Transverse colon (tissue), 4 donors: ENCODE data around the gene MB. TPM values are rescaled to one million over a fixed set of nuclear protein-coding genes. Genes with fewer than 3 reads are reported as not detected.

ENCODE experiments used
- DNase-seq: peaks from one replicate; pipeline ENCODE4 v3.0.0-alpha.2; 2019
- H3K27ac ChIP-seq, 4 donors: fragments of 200-600 bp; sonication (generic); 2 replicates each; pipeline ENCODE4 v1.5.1; 2016 to 2018; ENCODE audit warnings: inconsistent platforms in 4 of 4
- H3K27me3 ChIP-seq: fragments of 200-600 bp; sonication (generic); 2 replicates; pipeline ENCODE4 v1.5.1; 2017; ENCODE audit warnings: inconsistent platforms
- H3K36me3 ChIP-seq, 4 donors: fragments of 200-600 bp; sonication (generic); 2 replicates each; pipeline ENCODE4 v1.5.1; 2017 to 2019; ENCODE audit warnings: inconsistent platforms in 4 of 4
- H3K4me1 ChIP-seq, 4 donors: fragments of 200-600 bp; sonication (generic); 2 replicates each; pipeline ENCODE4 v1.5.1; 2017 to 2020; ENCODE audit warnings: inconsistent platforms in 4 of 4
- H3K4me3 ChIP-seq, 4 donors: fragments of 200-600 bp; sonication (generic); 1 replicate in 1 of 4; 2 replicates in 3 of 4; pipeline versions ENCODE4 v1.5.1 to v1.6.1; 2017 to 2019; ENCODE audit warnings: inconsistent platforms in 4 of 4
- H3K9me3 ChIP-seq, 2 donors: fragments of 200-600 bp; sonication (generic); 2 replicates each; pipeline ENCODE4 v1.5.1; 2017 to 2019; ENCODE audit warnings: inconsistent platforms in 2 of 2
- CTCF ChIP-seq, 5 experiments: fragments of 200-600 bp in 3 of 5; fragments of 450-650 bp in 2 of 5; sonication (generic) in 3 of 5; IDR thresholded peaks; 1 replicate in 2 of 5; 2 replicates in 3 of 5; pipeline ENCODE4 v1.5.1; 2016 to 2017; ENCODE audit warnings: antibody characterized with exemption in 5 of 5, inconsistent platforms in 3 of 5, mild to moderate bottlenecking in 2 of 5, moderate library complexity in 1 of 5
- EP300 ChIP-seq: sonication (generic); formaldehyde crosslinking; IDR thresholded peaks from one replicate; pipeline ENCODE4 v1.6.1; 2017; ENCODE audit warnings: antibody characterized with exemption, low read depth
- POLR2A ChIP-seq: fragments of 450-650 bp; IDR thresholded peaks from one replicate; pipeline ENCODE4 v1.6.1; 2016; ENCODE audit warnings: antibody characterized with exemption, mild to moderate bottlenecking, moderate library complexity
- POLR2AphosphoS5 ChIP-seq, 3 donors: sonication (generic); formaldehyde crosslinking; IDR thresholded peaks; one replicate each; pipeline ENCODE4 v1.6.1; 2016; ENCODE audit warnings: antibody characterized with exemption in 3 of 3
- WGBS, 2 donors: methylation state at CpG; one replicate each; pipeline ENCODE4 v1.1.5; 2018; ENCODE audit warnings: low coverage in 1 of 2; 5-methylcytosine and 5-hydroxymethylcytosine counted together
- in situ Hi-C, 4 donors: fragments of 200-750 bp; cut with MboI; loops; one replicate each; pipeline versions ENCODE4 v1.15.0 to v1.15.1; 2017; ENCODE audit warnings: low sequenced_read_pairs in 3 of 4, low pct_ligation_motif_present in 1 of 4, low pct_unique_long_range_greater_than_20kb in 1 of 4
- intact Hi-C: fragments of 100-400 bp; cut with DNase I; formaldehyde crosslinking; loops from one replicate; pipeline ENCODE4 v1.15.1; 2023; ENCODE audit warnings: low total_unique reads
- total RNA-seq, 4 donors: library from RNA; depleted of rRNA; stranded (reverse); fragments of >200 nt; gene quantifications; one replicate each; pipeline ENCODE4 v1.1.0, GENCODE V29; 2016

The MB gene
- total RNA-seq, 4 donors from 2014 or later: 9.0 to 37.0 (median 15.7) TPM; not detected in 1

GRCh38 chr22:35576671-35577070 lies 40.5 kb downstream of the MB start:
- TF ChIP-seq POLR2A: no peak
- no peak for TF ChIP-seq CTCF (IDR thresholded peaks at IDR 0.05)
- no peak for TF ChIP-seq EP300
- DNase-seq: no peak
- 79% methylated on average over 8 of the region's 8 CpGs; no CpG with 5 or more reads in 1 of the 2 donors for WGBS, 2 donors

DNA sequence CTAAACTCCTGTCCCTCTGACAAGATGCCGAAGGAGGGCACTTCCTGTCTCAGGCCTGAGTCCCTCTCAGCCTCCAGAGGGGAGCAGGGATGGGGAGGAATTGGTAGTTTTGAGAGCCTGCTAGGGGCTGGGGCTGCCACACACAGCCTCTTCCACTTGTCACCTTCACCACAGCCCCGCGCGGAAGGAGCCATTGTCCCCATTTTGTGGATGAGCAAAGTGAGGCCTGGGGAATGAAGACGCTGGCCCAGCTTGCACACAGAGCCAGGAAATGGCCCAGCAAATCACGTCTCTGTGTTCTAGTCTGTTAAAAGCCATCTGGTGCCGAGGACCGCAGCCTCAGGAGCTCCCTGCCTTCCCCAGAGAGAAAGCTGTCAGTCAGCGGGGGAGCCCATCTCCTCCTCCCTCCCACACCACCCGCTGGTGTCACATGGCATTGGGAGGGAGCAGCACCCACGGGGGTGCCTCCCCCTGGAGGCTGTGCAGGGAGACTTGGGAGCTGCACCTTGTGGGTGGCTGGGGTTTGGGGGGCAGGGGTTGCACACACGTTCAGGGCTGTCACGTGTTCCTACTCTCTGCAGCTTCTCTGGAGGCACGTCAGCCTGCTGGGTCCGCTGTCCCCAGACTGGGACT lies 41.9 kb downstream of the MB start:
- no peaks in the 10 kb centered on the region for H3K36me3 ChIP-seq
- no peaks in the 10 kb centered on the region for H3K27me3 ChIP-seq
- 59% methylated on average over 15 of the region's 15 CpGs; no CpG with 5 or more reads in 1 of the 2 donors for WGBS, 2 donors
- TF ChIP-seq POLR2AphosphoS5 (IDR thresholded peaks at IDR 0.05) (no peak), POLR2A (no peak), CTCF (IDR thresholded peaks at IDR 0.05) (no peak), EP300 (no peak)
- no peak overlapping the region for H3K4me3 ChIP-seq
- H3K27ac ChIP-seq: no peak overlapping the region
- intact Hi-C loops: no loop called here
- H3K9me3 ChIP-seq: no peaks in the 10 kb centered on the region
- no peak for DNase-seq
- in situ Hi-C loops: no loop called here
- peaks cover 0 to 4% (median 0%) of the 10 kb centered on the region in 4 donors for H3K4me1 ChIP-seq

More at GRCh38 chr22:35576671-35577070, 40.5 kb downstream of the MB start:
- Histone ChIP-seq H3K9me3 (no peaks in the 10 kb centered on the region), H3K4me1 (peaks cover 0 to 15% (median 0%) of the 10 kb centered on the region in 4 donors), H3K27me3 (no peaks in the 10 kb centered on the region), H3K36me3 (no peaks in the 10 kb centered on the region), H3K27ac (no peak overlapping the region), H3K4me3 (no peak overlapping the region)
- in situ Hi-C loops: no loop called here
- intact Hi-C loops: no loop called here

- Histone ChIP-seq H3K9me3 (no peaks in the 10 kb centered on the region), H3K36me3 (no peaks in the 10 kb centered on the region), H3K27me3 (no peaks in the 10 kb centered on the region), H3K27ac (no peak overlapping the region), H3K4me3 (no peak overlapping the region), H3K4me1 (peaks cover 0 to 7% (median 0%) of the 10 kb centered on the region in 4 donors)
- intact Hi-C loops (no loop called here), in situ Hi-C loops (no loop called here)
- DNase-seq: no peak
- TF ChIP-seq POLR2AphosphoS5 (IDR thresholded peaks at IDR 0.05) (no peak), CTCF (IDR thresholded peaks at IDR 0.05) (no peak), POLR2A (no peak), EP300 (no peak)
- 80 to 94% methylated on average over 3 to 8 of the region's 8 CpGs for WGBS, 2 donors
These were observed 44.6 kb downstream of the MB start for GRCh38 chr22:35572556-35572955.

DNA sequence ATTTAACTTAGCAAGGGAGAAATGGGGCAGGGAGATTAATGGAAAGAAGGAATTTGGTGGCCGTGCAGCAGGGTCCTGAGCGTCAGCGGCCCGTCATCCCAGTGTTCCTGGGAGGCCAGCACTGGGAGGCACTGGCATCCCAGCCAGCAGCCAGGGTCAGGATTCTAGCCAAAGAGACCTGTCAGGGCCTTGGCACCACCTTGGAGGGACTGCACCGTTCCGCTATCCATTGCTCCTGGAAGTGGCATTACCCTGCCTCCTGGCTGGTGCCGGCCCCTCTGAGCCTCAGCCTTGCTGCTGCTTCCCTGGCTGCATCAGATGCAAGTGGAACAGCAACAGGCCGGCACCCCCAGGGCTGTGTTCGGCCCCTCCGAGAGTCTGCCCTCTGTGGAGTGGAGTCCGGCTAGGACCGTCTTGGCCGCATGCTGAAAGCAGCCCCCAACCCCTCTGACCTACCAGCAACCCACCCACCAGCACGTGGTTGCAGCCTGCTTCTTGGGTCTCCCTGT lies 46.4 kb downstream of the MB start:
- Histone ChIP-seq H3K4me3 (no peak overlapping the region), H3K4me1 (peaks cover 0 to 7% (median 1%) of the 10 kb centered on the region in 4 donors), H3K9me3 (no peaks in the 10 kb centered on the region), H3K36me3 (no peaks in the 10 kb centered on the region), H3K27me3 (no peaks in the 10 kb centered on the region), H3K27ac (no peak overlapping the region)
- in situ Hi-C loops: no loop called here
- WGBS, 2 donors: 91% methylated on average over 13 of the region's 14 CpGs; no CpG with 5 or more reads in 1 of the 2 donors
- no peak for DNase-seq
- TF ChIP-seq EP300 (no peak), CTCF (IDR thresholded peaks at IDR 0.05) (no peak), POLR2AphosphoS5 (IDR thresholded peaks at IDR 0.05) (no peak), POLR2A (no peak)
- intact Hi-C loops: no loop called here
